Kidney (tissue), 14 donors: ENCODE measurements around the gene DBP. TPM values are rescaled to one million over a fixed set of nuclear protein-coding genes. Genes with fewer than 3 reads are reported as not detected.

ENCODE experiments used
- DNase-seq, 5 donors: peaks; one replicate each; pipeline ENCODE4 v3.0.0-alpha.2; 2013 to 2020
- FAIRE-seq: peaks from 2 replicates; lab custom pipeline; 2012; peaks lifted over from hg19 to GRCh38; lab: Jason Lieb, UNC
- H3K27ac ChIP-seq, 2 donors: one replicate each; pipeline ENCODE4 v1.7.0; 2013; ENCODE audit warnings: low read depth in 2 of 2, low read length in 2 of 2, inconsistent platforms in 1 of 2
- H3K27me3 ChIP-seq: one replicate; pipeline ENCODE4 v1.7.1; 2013; ENCODE audit warnings: low read length, inconsistent platforms; ENCODE audit not compliant: control insufficient read depth, insufficient read depth
- H3K36me3 ChIP-seq, 3 donors: one replicate each; pipeline versions ENCODE4 v1.7.0 to v1.7.1; 2013; ENCODE audit warnings: low read length in 3 of 3, control low read depth in 1 of 3, inconsistent platforms in 1 of 3; ENCODE audit not compliant: insufficient read depth in 3 of 3, control insufficient read depth in 2 of 3
- H3K4me1 ChIP-seq, 3 donors: one replicate each; pipeline versions ENCODE4 v1.7.0 to v1.7.1; 2013; ENCODE audit warnings: low read length in 3 of 3, inconsistent platforms in 1 of 3, low read depth in 1 of 3; ENCODE audit not compliant: control insufficient read depth in 2 of 3, insufficient read depth in 2 of 3
- H3K4me3 ChIP-seq, 3 donors: one replicate each; pipeline versions ENCODE4 v1.7.0 to v1.8.1; 2013; ENCODE audit warnings: low read length in 3 of 3, control low read depth in 1 of 3, inconsistent platforms in 1 of 3
- H3K9ac ChIP-seq, 3 donors: one replicate each; pipeline versions ENCODE4 v1.7.0 to v1.7.1; 2013; ENCODE audit warnings: low read length in 3 of 3, control low read depth in 1 of 3, inconsistent platforms in 1 of 3
- H3K9me3 ChIP-seq, 3 donors: one replicate each; pipeline versions ENCODE4 v1.7.0 to v1.7.1; 2013; ENCODE audit warnings: low read length in 3 of 3, control low read depth in 1 of 3, inconsistent platforms in 1 of 3; ENCODE audit not compliant: control insufficient read depth in 2 of 3, insufficient read depth in 1 of 3
- CTCF ChIP-seq: IDR thresholded peaks from 3 replicates; pipeline ENCODE4 v1.5.1; 2012; ENCODE audit warnings: mild to moderate bottlenecking, moderate library complexity, borderline replicate concordance; ENCODE audit not compliant: insufficient read depth; ENCODE audit errors: extremely low read depth
- intact Hi-C: fragments of 100-400 bp; cut with DNase I; formaldehyde crosslinking; loops from one replicate; pipeline ENCODE4 v1.11.1; 2022
- polyA plus RNA-seq: library from polyadenylated mRNA; stranded (reverse); fragments of 350-450 nt; fragmentation: Illumina TruSeq; extraction: RNeasy Lipid Tissue Mini Kit (QIAGEN cat#74804); gene quantifications from one replicate; pipeline ENCODE4 v1.2.3, GENCODE V29; 2014; ENCODE audit warnings: low read depth, low replicate concordance; ENCODE audit not compliant: insufficient read depth
- total RNA-seq: library from RNA; stranded (reverse); fragmentation: NEBNext Ultra II Directional; extraction: Animal tissue kit (Norgen Biotek cat#: 25700); gene quantifications from one replicate; pipeline ENCODE4 v1.2.1, GENCODE V29; 2021
- donor health status: control.
- donor health status: control.
- donor health status: control.
- donor health status: control.
- donor health status: control.
- donor health status: DM: yes; HTN: yes; CAD: no.
- donor health status: Normal renal cell carcinoma (clear cell type).

Gene DBP
- total and polyA plus RNA-seq, 2 donors from 2014 or later, result 14.5 to 20.4 TPM

DNA sequence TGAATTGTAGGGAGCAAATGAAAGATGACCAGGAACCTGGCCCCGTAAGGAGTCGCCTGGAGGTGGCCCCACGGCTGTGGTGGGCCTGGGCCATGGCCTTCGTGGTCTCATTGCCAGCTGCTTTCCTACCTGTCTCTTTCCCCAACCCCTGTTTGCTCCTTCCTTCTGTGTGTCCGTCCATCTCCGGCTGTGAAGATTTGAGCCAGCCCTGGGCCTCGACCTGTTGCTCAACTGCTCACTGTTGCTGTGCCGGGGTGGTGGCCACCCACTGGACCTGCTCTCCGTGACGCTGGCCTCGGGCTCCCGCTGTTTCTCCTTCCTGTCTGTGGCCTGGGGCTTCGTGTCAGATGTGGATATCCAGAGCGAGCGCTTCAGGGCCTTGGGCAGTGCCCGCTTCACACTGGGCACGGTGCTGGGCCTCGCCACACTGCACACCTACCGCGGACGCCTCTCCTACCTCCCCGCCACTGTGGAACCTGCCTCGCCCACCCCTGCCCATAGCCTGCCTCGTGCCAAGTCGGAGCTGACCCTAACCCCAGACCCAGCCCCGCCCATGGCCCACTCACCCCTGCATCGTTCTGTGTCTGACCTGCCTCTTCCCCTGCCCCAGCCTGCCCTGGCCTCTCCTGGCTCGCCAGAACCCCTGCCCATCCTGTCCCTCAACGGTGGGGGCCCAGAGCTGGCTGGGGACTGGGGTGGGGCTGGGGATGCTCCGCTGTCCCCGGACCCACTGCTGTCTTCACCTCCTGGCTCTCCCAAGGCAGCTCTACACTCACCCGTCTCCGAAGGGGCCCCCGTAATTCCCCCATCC is 8.5 kb downstream of the DBP start:
- Histone ChIP-seq H3K9ac (no peak overlapping the region), H3K4me3 (no peak overlapping the region), H3K27me3 (no peaks in the 10 kb centered on the region), H3K4me1 (peaks cover 0 to 27% (median 16%) of the 10 kb centered on the region in 3 donors), H3K36me3 (peaks cover 0 to 6% (median 5%) of the 10 kb centered on the region in 3 donors), H3K9me3 (no peaks in the 10 kb centered on the region), H3K27ac (no peak overlapping the region)
- DNase-seq (peak in 2 of 5 donors; percentile 73 to 82), FAIRE-seq (no peak)
- no peak for TF ChIP-seq CTCF
- intact Hi-C loops, result no loop called here

DNA sequence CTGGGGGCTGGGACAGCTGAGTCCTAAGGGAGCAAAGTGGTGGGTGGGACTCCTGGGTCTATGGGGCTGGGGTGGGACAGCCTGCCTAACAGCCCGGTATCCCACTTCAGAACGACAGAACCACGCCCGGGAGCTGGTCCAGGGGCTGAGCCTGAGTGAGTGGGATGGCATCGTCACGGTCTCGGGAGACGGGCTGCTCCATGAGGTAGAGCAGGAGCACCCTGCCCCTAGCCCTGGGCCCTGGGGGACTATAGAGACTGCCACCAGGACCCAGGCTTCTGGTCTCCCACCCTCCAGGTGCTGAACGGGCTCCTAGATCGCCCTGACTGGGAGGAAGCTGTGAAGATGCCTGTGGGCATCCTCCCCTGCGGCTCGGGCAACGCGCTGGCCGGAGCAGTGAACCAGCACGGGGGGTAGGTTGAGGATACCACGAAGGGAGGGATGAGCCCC is 9.3 kb downstream of the DBP start:
- no peak overlapping the region for H3K9ac ChIP-seq
- FAIRE-seq, result no peak
- no peak for TF ChIP-seq CTCF
- H3K27me3 ChIP-seq, result no peaks in the 10 kb centered on the region
- no peak overlapping the region for H3K4me3 ChIP-seq
- no peaks in the 10 kb centered on the region for H3K9me3 ChIP-seq
- H3K36me3 ChIP-seq, result peaks cover 0 to 6% (median 3%) of the 10 kb centered on the region in 3 donors
- DNase-seq, result peak in 2 of 5 donors; percentile 51 to 77
- H3K4me1 ChIP-seq, result peaks cover 3 to 25% (median 14%) of the 10 kb centered on the region in 3 donors
- intact Hi-C loops, result no loop called here
- no peak overlapping the region for H3K27ac ChIP-seq

DNA sequence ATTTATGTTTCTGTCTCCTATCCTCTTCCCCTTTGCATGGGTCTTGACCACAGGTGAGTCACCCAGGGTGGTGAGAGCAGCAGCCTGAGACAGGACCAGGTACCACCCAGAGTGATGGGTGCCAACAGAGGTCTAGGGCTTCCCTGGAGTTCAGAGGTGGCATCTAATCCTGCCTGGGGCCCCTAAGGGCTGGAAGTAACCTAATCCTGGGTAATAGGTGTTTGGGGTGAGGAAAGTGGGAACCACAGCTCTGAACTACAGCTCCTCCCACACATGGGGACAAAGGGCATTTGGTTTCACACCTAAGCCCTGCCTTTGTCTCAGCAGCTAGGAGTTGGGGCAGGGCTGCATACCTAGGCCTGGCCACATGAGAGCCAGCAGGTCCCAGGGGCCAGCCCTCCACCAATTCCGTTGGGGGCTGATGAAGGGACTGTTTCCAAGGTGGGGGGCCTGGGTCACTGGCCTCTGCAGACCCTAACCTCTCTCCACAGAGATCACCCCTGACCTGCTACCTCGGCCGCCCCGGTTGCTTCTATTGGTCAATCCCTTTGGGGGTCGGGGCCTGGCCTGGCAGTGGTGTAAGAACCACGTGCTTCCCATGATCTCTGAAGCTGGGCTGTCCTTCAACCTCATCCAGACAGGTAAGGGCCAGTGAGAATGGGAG is 9.8 kb downstream of the DBP start:
- Histone ChIP-seq H3K27ac (peak overlapping the region in 1 of 2 donors; percentile 4), H3K9ac (no peak overlapping the region), H3K4me3 (no peak overlapping the region), H3K4me1 (peaks cover 3 to 21% (median 10%) of the 10 kb centered on the region in 3 donors), H3K27me3 (no peaks in the 10 kb centered on the region), H3K36me3 (peaks cover 0 to 9% (median 3%) of the 10 kb centered on the region in 3 donors), H3K9me3 (no peaks in the 10 kb centered on the region)
- no peak for TF ChIP-seq CTCF
- peak in 2 of 5 donors; percentile 60 to 79 for DNase-seq
- intact Hi-C loops, result no loop called here
- FAIRE-seq, result no peak
